Measurements from ENCODE around the gene CD93.

CD93 gene

GRCh38 chr20:23086056-23086566 is at the start of gene CD93:
CD93 (minus strand) TSS chr20:23086324; CDS start chr20:23086192, 132 bp downstream.
- Histone ChIP-seq H3K9me3 (ENCODE audit: insufficient read depth, low read depth, low read length) (no peaks in the 10 kb centered on the region), H3K4me2 (ENCODE audit: low read depth, low read length, poor library complexity, severe bottlenecking) (peak within 1 kb of the TSS; percentile 95), H3K4me3 (ENCODE audit: low read length, poor library complexity, severe bottlenecking) (peak within 1 kb of the TSS; percentile 91), H3K9me2 (replicated peaks; ENCODE audit: low read depth, low read length) (no peaks in the 10 kb centered on the region), H3K27me3 (ENCODE audit: insufficient read depth, low read length, poor library complexity, severe bottlenecking) (no peaks in the 10 kb centered on the region), H2AFZ (ENCODE audit: low read length) (peak within 1 kb of the TSS; percentile 67), H4K20me1 (ENCODE audit: insufficient read depth, low read length, poor library complexity, severe bottlenecking) (peaks cover 24% of the 10 kb centered on the region), H3K4me1 (ENCODE audit: insufficient read depth, low read length, poor library complexity, severe bottlenecking) (peaks cover 63% of the 10 kb centered on the region), H3K79me2 (ENCODE audit: insufficient read depth, low read length) (peaks cover 68% of the 10 kb centered on the region), H3F3A (ENCODE audit: low read depth) (peaks cover 4% of the 10 kb centered on the region), H3K36me3 (ENCODE audit: insufficient read depth, low read length) (no peaks in the 10 kb centered on the region), H3K9ac (ENCODE audit: low read depth, low read length, poor library complexity, severe bottlenecking) (peak within 1 kb of the TSS; percentile 99)
- TF ChIP-seq EZH2phosphoT487 (IDR thresholded peaks at IDR 0.05; ENCODE audit: borderline replicate concordance) (no peak), CTCF (conservative IDR thresholded peaks at IDR 0.05; ENCODE audit: low read length) (no peak)

GRCh38 chr20:23133560-23133998 is 47.5 kb upstream of the CD93 start:
- no peaks in the 10 kb centered on the region for H3K79me2 ChIP-seq (ENCODE audit: insufficient read depth, low read length)
- H3K9ac ChIP-seq (ENCODE audit: low read depth, low read length, poor library complexity, severe bottlenecking) = no peak overlapping the region
- H3K4me3 ChIP-seq (ENCODE audit: low read length, poor library complexity, severe bottlenecking) = no peak overlapping the region
- no peaks in the 10 kb centered on the region for H4K20me1 ChIP-seq (ENCODE audit: insufficient read depth, low read length, poor library complexity, severe bottlenecking)
- H3K4me2 ChIP-seq (ENCODE audit: low read depth, low read length, poor library complexity, severe bottlenecking) = no peak overlapping the region
- H3K27me3 ChIP-seq (ENCODE audit: insufficient read depth, low read length, poor library complexity, severe bottlenecking) = no peaks in the 10 kb centered on the region
- H3F3A ChIP-seq (ENCODE audit: low read depth) = no peaks in the 10 kb centered on the region
- H3K9me3 ChIP-seq (ENCODE audit: insufficient read depth, low read depth, low read length) = no peaks in the 10 kb centered on the region
- peaks cover 6% of the 10 kb centered on the region for H3K4me1 ChIP-seq (ENCODE audit: insufficient read depth, low read length, poor library complexity, severe bottlenecking)
- H3K9me2 ChIP-seq (replicated peaks; ENCODE audit: low read depth, low read length) = no peaks in the 10 kb centered on the region
- no peak for TF ChIP-seq CTCF (conservative IDR thresholded peaks at IDR 0.05; ENCODE audit: low read length)
- H3K36me3 ChIP-seq (ENCODE audit: insufficient read depth, low read length) = no peaks in the 10 kb centered on the region
- H2AFZ ChIP-seq (ENCODE audit: low read length) = no peak overlapping the region

- no peak overlapping the region for H2AFZ ChIP-seq (ENCODE audit: low read length)
- no peak overlapping the region for H3K4me3 ChIP-seq (ENCODE audit: low read length, poor library complexity, severe bottlenecking)
- H3K4me2 ChIP-seq (ENCODE audit: low read depth, low read length, poor library complexity, severe bottlenecking) = no peak overlapping the region
- H3F3A ChIP-seq (ENCODE audit: low read depth) = no peaks in the 10 kb centered on the region
- no peaks in the 10 kb centered on the region for H3K9me2 ChIP-seq (replicated peaks; ENCODE audit: low read depth, low read length)
- no peaks in the 10 kb centered on the region for H3K79me2 ChIP-seq (ENCODE audit: insufficient read depth, low read length)
- H3K4me1 ChIP-seq (ENCODE audit: insufficient read depth, low read length, poor library complexity, severe bottlenecking) = peaks cover 2% of the 10 kb centered on the region
- no peaks in the 10 kb centered on the region for H3K9me3 ChIP-seq (ENCODE audit: insufficient read depth, low read depth, low read length)
- no peaks in the 10 kb centered on the region for H3K36me3 ChIP-seq (ENCODE audit: insufficient read depth, low read length)
- no peaks in the 10 kb centered on the region for H3K27me3 ChIP-seq (ENCODE audit: insufficient read depth, low read length, poor library complexity, severe bottlenecking)
- TF ChIP-seq EZH2phosphoT487 (IDR thresholded peaks at IDR 0.05; ENCODE audit: borderline replicate concordance) = no peak
- TF ChIP-seq CTCF (conservative IDR thresholded peaks at IDR 0.05; ENCODE audit: low read length) = no peak
- H4K20me1 ChIP-seq (ENCODE audit: insufficient read depth, low read length, poor library complexity, severe bottlenecking) = no peaks in the 10 kb centered on the region
- no peak overlapping the region for H3K9ac ChIP-seq (ENCODE audit: low read depth, low read length, poor library complexity, severe bottlenecking)
Measured at GRCh38 chr20:23132930-23133559, 46.9 kb upstream of the CD93 start.

Measured in Loucy (cell line).